SK-N-SH (cell line): Measurements from ENCODE around the gene MASP1. TPM values are rescaled to one million over a fixed set of nuclear protein-coding genes. Genes with fewer than 3 reads are reported as not detected.

ENCODE experiments used
- CTCF ChIA-PET: fragments of 300-600, 350-600 bp; formaldehyde crosslinking; extraction: SDS; loops from one replicate; lab custom pipeline; 2021; lab: Yijun Ruan, JAX
- POLR2A ChIA-PET: fragments of 350-600 bp; sonication (Branson Sonifier 250); formaldehyde crosslinking; extraction: SDS; loops from one replicate; lab custom pipeline; 2020; ENCODE audit warnings: antibody characterized with exemption, inconsistent platforms; lab: Yijun Ruan, JAX
- DNase-seq: peaks from one replicate; pipeline ENCODE4 v3.0.0; 2012
- H2AFZ ChIP-seq: fragments of 200-600 bp; sonication (generic); 2 replicates; pipeline ENCODE4 v1.8.1; 2016; ENCODE audit warnings: antibody characterized with exemption, mild to moderate bottlenecking, low read depth
- H3F3A ChIP-seq: fragments of 200-600 bp; sonication (generic); replicated peaks from 2 replicates; pipeline ENCODE3; 2016; ENCODE audit warnings: antibody characterized with exemption, mild to moderate bottlenecking; ENCODE audit not compliant: insufficient read depth
- H3K27ac ChIP-seq, 2 experiments: fragments of 200-500 bp in 1 of 2; fragments of 200-600 bp in 1 of 2; sonication (Bioruptor generic) in 1 of 2; sonication (generic), shearing (Covaris generic) in 1 of 2; 2 replicates each; pipeline versions ENCODE4 v1.5.1 to v1.6.1; 2014 to 2016; ENCODE audit warnings: low read depth in 2 of 2, inconsistent platforms in 1 of 2, low read length in 1 of 2, mild to moderate bottlenecking in 1 of 2, mixed read lengths in 1 of 2
- H3K27me3 ChIP-seq: fragments of 200-600 bp; sonication (generic), shearing (Covaris generic); 2 replicates; pipeline ENCODE4 v1.6.1; 2016; ENCODE audit warnings: mixed run types; ENCODE audit not compliant: insufficient read depth
- H3K36me3 ChIP-seq, 2 experiments: fragments of 200-500 bp in 1 of 2; fragments of 200-600 bp in 1 of 2; sonication (Bioruptor generic) in 1 of 2; sonication (generic) in 1 of 2; replicated peaks in 1 of 2; 2 replicates each; pipeline versions ENCODE3 to v1.5.1; 2014 to 2016; ENCODE audit warnings: low read length in 1 of 2, mild to moderate bottlenecking in 1 of 2; ENCODE audit not compliant: insufficient read depth in 2 of 2, control insufficient read depth in 1 of 2
- H3K4me1 ChIP-seq, 2 experiments: fragments of 200-500 bp in 1 of 2; fragments of 200-600 bp in 1 of 2; sonication (Bioruptor generic) in 1 of 2; sonication (generic), shearing (Covaris generic) in 1 of 2; 2 replicates each; pipeline versions ENCODE4 v1.5.1 to v1.6.1; 2014 to 2016; ENCODE audit warnings: low read depth in 1 of 2, low read length in 1 of 2, mixed run types in 1 of 2; ENCODE audit not compliant: insufficient read depth in 2 of 2, control insufficient read depth in 1 of 2
- H3K4me2 ChIP-seq: fragments of 200-600 bp; sonication (generic), shearing (Covaris generic); 2 replicates; pipeline ENCODE4 v1.6.1; 2017; ENCODE audit warnings: mixed run types
- H3K4me3 ChIP-seq, 2 experiments: fragments of 200-500 bp in 1 of 2; fragments of 200-600 bp in 1 of 2; sonication (Bioruptor generic) in 1 of 2; sonication (generic), shearing (Covaris generic) in 1 of 2; 2 replicates each; pipeline versions ENCODE4 v1.5.1 to v1.8.1; 2014 to 2016; ENCODE audit warnings: low read depth in 2 of 2, inconsistent platforms in 1 of 2, low read length in 1 of 2, mild to moderate bottlenecking in 1 of 2, mixed read lengths in 1 of 2, moderate library complexity in 1 of 2
- H3K79me2 ChIP-seq: fragments of 200-600 bp; sonication (generic); 2 replicates; pipeline ENCODE4 v1.8.1; 2017; ENCODE audit warnings: mild to moderate bottlenecking; ENCODE audit not compliant: insufficient read depth
- H3K9ac ChIP-seq: fragments of 200-600 bp; sonication (generic); 2 replicates; pipeline ENCODE4 v1.6.1; 2017; ENCODE audit warnings: mixed run types
- H3K9me2 ChIP-seq: fragments of 200-600 bp; sonication (generic); 2 replicates; pipeline ENCODE4 v1.6.1; 2017; ENCODE audit warnings: mixed run types
- H3K9me3 ChIP-seq: fragments of 200-600 bp; sonication (generic); 2 replicates; pipeline ENCODE4 v1.6.1; 2017; ENCODE audit warnings: mixed run types, mild to moderate bottlenecking, moderate library complexity
- H4K20me1 ChIP-seq: fragments of 200-600 bp; sonication (generic); 2 replicates; pipeline ENCODE4 v1.6.1; 2017; ENCODE audit warnings: mild to moderate bottlenecking, mixed run types; ENCODE audit not compliant: insufficient read depth
- CHD2 ChIP-seq: fragments of 150-350 bp; IDR thresholded peaks from 2 replicates; pipeline ENCODE4 v1.6.1; 2018; ENCODE audit warnings: low read length; ENCODE audit not compliant: partially characterized antibody
- ELF1 ChIP-seq: IDR thresholded peaks from 2 replicates; pipeline ENCODE4 v1.4.0; 2012
- EP300 ChIP-seq, 2 experiments: IDR thresholded peaks; 2 replicates each; pipeline versions ENCODE4 v1.4.0 to v1.6.1; 2012; ENCODE audit warnings: borderline replicate concordance in 1 of 2, low read depth in 1 of 2, low read length in 1 of 2
- EZH2phosphoT487 ChIP-seq: fragments of 200-600 bp; sonication (generic); IDR thresholded peaks from 2 replicates; pipeline ENCODE4 v1.6.1; 2017; ENCODE audit warnings: low read depth, mixed run types, mild to moderate bottlenecking, antibody characterized with exemption, moderate library complexity, borderline replicate concordance
- FOXJ3 ChIP-seq: sonication (generic); formaldehyde crosslinking; IDR thresholded peaks from 2 replicates; pipeline ENCODE4 v1.5.1; 2020; ENCODE audit warnings: mild to moderate bottlenecking, missing genetic modification reagents
- FOXM1 ChIP-seq: IDR thresholded peaks from 2 replicates; pipeline ENCODE4 v1.4.0; 2012; ENCODE audit warnings: low read depth, mild to moderate bottlenecking
- GABPA ChIP-seq: IDR thresholded peaks from 2 replicates; pipeline ENCODE4 v1.4.0; 2012; ENCODE audit warnings: low read depth, mild to moderate bottlenecking
- GATA2 ChIP-seq: sonication (generic); formaldehyde crosslinking; IDR thresholded peaks from 2 replicates; pipeline ENCODE4 v1.5.0; 2020; ENCODE audit warnings: mild to moderate bottlenecking, missing genetic modification reagents
- JUND ChIP-seq: IDR thresholded peaks from 2 replicates; pipeline ENCODE4 v1.4.0; 2012
- MAX ChIP-seq: IDR thresholded peaks from 2 replicates; pipeline ENCODE4 v1.4.0; 2012; ENCODE audit warnings: low read depth
- MEF2A ChIP-seq: IDR thresholded peaks from 2 replicates; pipeline ENCODE4 v1.4.0; 2012; ENCODE audit warnings: low read depth, borderline replicate concordance
- NFIC ChIP-seq: IDR thresholded peaks from 2 replicates; pipeline ENCODE4 v1.4.0; 2012; ENCODE audit warnings: borderline replicate concordance
- POLR2AphosphoS5 ChIP-seq: IDR thresholded peaks from 2 replicates; pipeline ENCODE4 v1.6.1; 2012; ENCODE audit warnings: low read depth, low read length
- RAD21 ChIP-seq: IDR thresholded peaks from 2 replicates; pipeline ENCODE4 v1.6.1; 2012; ENCODE audit warnings: mild to moderate bottlenecking, low read length
- RFX5 ChIP-seq: IDR thresholded peaks from 2 replicates; pipeline ENCODE4 v1.6.1; 2012; ENCODE audit warnings: mild to moderate bottlenecking, improper control_type of control experiment, low read length
- RXRA ChIP-seq: IDR thresholded peaks from 2 replicates; pipeline ENCODE4 v1.4.0; 2012; ENCODE audit warnings: low read depth, mild to moderate bottlenecking, borderline replicate concordance
- SIN3A ChIP-seq: IDR thresholded peaks from 2 replicates; pipeline ENCODE4 v1.6.1; 2012; ENCODE audit warnings: low read depth, mild to moderate bottlenecking, low read length, moderate library complexity, borderline replicate concordance
- TAF1 ChIP-seq: IDR thresholded peaks from 2 replicates; pipeline ENCODE4 v1.6.1; 2012; ENCODE audit warnings: low read depth, mild to moderate bottlenecking, low read length, moderate library complexity, borderline replicate concordance
- TCF12 ChIP-seq: IDR thresholded peaks from 2 replicates; pipeline ENCODE4 v1.4.0; 2012
- TEAD4 ChIP-seq: IDR thresholded peaks from 2 replicates; pipeline ENCODE4 v1.4.0; 2012; ENCODE audit warnings: mild to moderate bottlenecking, borderline replicate concordance; ENCODE audit not compliant: insufficient read depth
- YY1 ChIP-seq: IDR thresholded peaks from 2 replicates; pipeline ENCODE4 v1.4.0; 2012; ENCODE audit warnings: low read depth, mild to moderate bottlenecking
- WGBS: methylation state at CpG from one replicate; pipeline ENCODE4 v1.1.6; 2017; ENCODE audit warnings: low lambda C conversion rate; 5-methylcytosine and 5-hydroxymethylcytosine counted together
- polyA plus RNA-seq, 3 experiments: library from polyadenylated mRNA; depleted of rRNA; stranded (reverse); fragments of >200 nt; gene quantifications; 2 replicates each; pipeline ENCODE4 v1.2.3, GENCODE V29; 2012
- TF ChIP-seq, protein P1 (sequence below): fragments of 150-350 bp; IDR thresholded peaks from 2 replicates; pipeline ENCODE4 v1.6.1; 2016; ENCODE audit warnings: mild to moderate bottlenecking, low read depth, low read length
- TF ChIP-seq, protein P2 (sequence below): fragments of 200-600 bp; sonication (generic); IDR thresholded peaks from 2 replicates; pipeline ENCODE4 v1.6.1; 2017; ENCODE audit warnings: antibody characterized with exemption, mild to moderate bottlenecking, moderate library complexity
- TF ChIP-seq, protein P3 (sequence below): IDR thresholded peaks from 2 replicates; pipeline ENCODE4 v1.4.0; 2012; ENCODE audit warnings: low read depth, borderline replicate concordance

MASP1 gene
- polyA plus RNA-seq, 1 of the 3 experiments (the other 2 are of a cell fraction), result not detected

- CTCF ChIA-PET, result no interaction called here
- Histone ChIP-seq H3K27me3 (peaks cover 11% of the 10 kb centered on the region; the same call in 1 of the 2 replicates), H4K20me1 (no peaks in the 10 kb centered on the region), H3K9me3 (no peaks in the 10 kb centered on the region), H3K4me1 (no peaks in the 10 kb centered on the region), H3F3A (no peaks in the 10 kb centered on the region), H3K9me2 (no peaks in the 10 kb centered on the region), H3K79me2 (no peaks in the 10 kb centered on the region), H3K9ac (no peak overlapping the region), H3K36me3 (no peaks in the 10 kb centered on the region)
- TF ChIP-seq, protein P1, sequence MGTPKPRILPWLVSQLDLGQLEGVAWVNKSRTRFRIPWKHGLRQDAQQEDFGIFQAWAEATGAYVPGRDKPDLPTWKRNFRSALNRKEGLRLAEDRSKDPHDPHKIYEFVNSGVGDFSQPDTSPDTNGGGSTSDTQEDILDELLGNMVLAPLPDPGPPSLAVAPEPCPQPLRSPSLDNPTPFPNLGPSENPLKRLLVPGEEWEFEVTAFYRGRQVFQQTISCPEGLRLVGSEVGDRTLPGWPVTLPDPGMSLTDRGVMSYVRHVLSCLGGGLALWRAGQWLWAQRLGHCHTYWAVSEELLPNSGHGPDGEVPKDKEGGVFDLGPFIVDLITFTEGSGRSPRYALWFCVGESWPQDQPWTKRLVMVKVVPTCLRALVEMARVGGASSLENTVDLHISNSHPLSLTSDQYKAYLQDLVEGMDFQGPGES, result no peak
- no peak for TF ChIP-seq EZH2phosphoT487
- no peak for TF ChIP-seq RXRA
- no peak for TF ChIP-seq POLR2AphosphoS5
- no peak for TF ChIP-seq FOXJ3 (CRISPR knock-in tag)
- TF ChIP-seq TAF1, result no peak
- TF ChIP-seq CHD2, result no peak
- no peak for TF ChIP-seq GABPA
- TF ChIP-seq FOXM1, result no peak
- no peak for TF ChIP-seq NFIC
- no peak for TF ChIP-seq SIN3A
- TF ChIP-seq ELF1, result no peak
- TF ChIP-seq YY1, result no peak
- TF ChIP-seq, all 33 proteins: peak for 0
- DNase-seq, result no peak
- Histone ChIP-seq H2AFZ (no peak overlapping the region), H3K27ac (no peak overlapping the region), H3K4me2 (no peak overlapping the region), H3K4me3 (no peak overlapping the region)
- POLR2A ChIA-PET, result no interaction called here
- 12% methylated on average over 3 of the region's 3 CpGs for WGBS
These were observed 44.1 kb downstream of the MASP1 start for GRCh38 chr3:187247398-187247797.

DNA sequence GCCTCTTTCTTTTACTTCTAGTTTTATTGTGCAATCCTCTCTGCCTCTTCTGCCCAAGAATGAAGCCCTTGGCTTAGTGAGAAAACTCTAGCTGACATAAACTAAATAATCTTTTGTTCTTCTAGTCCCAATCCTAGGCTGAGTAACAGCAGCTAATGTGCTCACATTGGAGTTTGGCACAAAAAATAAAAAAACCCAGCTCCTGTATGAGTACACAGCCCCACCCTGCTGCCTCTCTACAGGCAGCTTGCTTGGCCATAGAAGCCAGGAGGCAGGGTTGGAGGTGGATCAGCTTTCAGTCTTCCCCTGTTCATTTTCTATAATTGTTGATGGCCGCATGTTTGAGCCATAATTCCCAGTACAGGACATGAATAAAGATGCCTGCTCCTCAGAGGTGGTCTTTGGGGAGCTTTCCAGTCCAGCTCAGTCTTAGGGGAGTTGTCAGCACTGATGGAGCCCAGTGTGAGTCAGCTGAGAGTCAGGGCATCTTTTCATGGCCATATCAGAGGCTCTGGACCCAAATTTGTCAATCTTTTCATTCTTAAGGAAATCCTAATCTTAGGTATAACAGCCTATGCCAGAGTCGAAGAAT is 47.5 kb downstream of the MASP1 start:
- DNase-seq, result no peak
- Histone ChIP-seq H3K4me3 (no peak overlapping the region), H4K20me1 (no peaks in the 10 kb centered on the region), H3K9ac (no peak overlapping the region), H3F3A (no peaks in the 10 kb centered on the region), H3K4me2 (no peak overlapping the region), H3K27me3 (peaks cover 19% of the 10 kb centered on the region; the same call in 1 of the 2 replicates), H3K79me2 (no peaks in the 10 kb centered on the region), H3K9me2 (no peaks in the 10 kb centered on the region), H3K36me3 (no peaks in the 10 kb centered on the region), H3K27ac (no peak overlapping the region), H3K4me1 (no peaks in the 10 kb centered on the region), H3K9me3 (no peaks in the 10 kb centered on the region), H2AFZ (no peak overlapping the region)
- ChIA-PET CTCF (interaction anchor here (1.0 to 1.2 kb wide), 2 partner anchors 11 to 15 kb away, joined by 3 to 4 read pairs; no protein-coding TSS in a partner anchor), POLR2A (no interaction called here)
- no peak for TF ChIP-seq CHD2
- no peak for TF ChIP-seq MEF2A
- no peak for TF ChIP-seq TCF12
- TF ChIP-seq FOXJ3 (CRISPR knock-in tag), result no peak
- TF ChIP-seq, protein P2, sequence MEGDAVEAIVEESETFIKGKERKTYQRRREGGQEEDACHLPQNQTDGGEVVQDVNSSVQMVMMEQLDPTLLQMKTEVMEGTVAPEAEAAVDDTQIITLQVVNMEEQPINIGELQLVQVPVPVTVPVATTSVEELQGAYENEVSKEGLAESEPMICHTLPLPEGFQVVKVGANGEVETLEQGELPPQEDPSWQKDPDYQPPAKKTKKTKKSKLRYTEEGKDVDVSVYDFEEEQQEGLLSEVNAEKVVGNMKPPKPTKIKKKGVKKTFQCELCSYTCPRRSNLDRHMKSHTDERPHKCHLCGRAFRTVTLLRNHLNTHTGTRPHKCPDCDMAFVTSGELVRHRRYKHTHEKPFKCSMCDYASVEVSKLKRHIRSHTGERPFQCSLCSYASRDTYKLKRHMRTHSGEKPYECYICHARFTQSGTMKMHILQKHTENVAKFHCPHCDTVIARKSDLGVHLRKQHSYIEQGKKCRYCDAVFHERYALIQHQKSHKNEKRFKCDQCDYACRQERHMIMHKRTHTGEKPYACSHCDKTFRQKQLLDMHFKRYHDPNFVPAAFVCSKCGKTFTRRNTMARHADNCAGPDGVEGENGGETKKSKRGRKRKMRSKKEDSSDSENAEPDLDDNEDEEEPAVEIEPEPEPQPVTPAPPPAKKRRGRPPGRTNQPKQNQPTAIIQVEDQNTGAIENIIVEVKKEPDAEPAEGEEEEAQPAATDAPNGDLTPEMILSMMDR, result no peak
- no peak for TF ChIP-seq TEAD4
- no peak for TF ChIP-seq RXRA
- TF ChIP-seq EP300 (IDR thresholded peaks at IDR 0.05; ENCODE audit: borderline replicate concordance in 1 of 2, low read depth in 1 of 2, low read length in 1 of 2), result no peak
- TF ChIP-seq JUND, result no peak
- no peak for TF ChIP-seq RAD21
- TF ChIP-seq EZH2phosphoT487, result no peak
- no peak for TF ChIP-seq GABPA
- no peak for TF ChIP-seq YY1
- TF ChIP-seq, protein P3, sequence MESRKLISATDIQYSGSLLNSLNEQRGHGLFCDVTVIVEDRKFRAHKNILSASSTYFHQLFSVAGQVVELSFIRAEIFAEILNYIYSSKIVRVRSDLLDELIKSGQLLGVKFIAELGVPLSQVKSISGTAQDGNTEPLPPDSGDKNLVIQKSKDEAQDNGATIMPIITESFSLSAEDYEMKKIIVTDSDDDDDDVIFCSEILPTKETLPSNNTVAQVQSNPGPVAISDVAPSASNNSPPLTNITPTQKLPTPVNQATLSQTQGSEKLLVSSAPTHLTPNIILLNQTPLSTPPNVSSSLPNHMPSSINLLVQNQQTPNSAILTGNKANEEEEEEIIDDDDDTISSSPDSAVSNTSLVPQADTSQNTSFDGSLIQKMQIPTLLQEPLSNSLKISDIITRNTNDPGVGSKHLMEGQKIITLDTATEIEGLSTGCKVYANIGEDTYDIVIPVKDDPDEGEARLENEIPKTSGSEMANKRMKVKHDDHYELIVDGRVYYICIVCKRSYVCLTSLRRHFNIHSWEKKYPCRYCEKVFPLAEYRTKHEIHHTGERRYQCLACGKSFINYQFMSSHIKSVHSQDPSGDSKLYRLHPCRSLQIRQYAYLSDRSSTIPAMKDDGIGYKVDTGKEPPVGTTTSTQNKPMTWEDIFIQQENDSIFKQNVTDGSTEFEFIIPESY, result no peak
- TF ChIP-seq MAX, result no peak
- TF ChIP-seq RFX5, result no peak
- TF ChIP-seq GATA2 (CRISPR knock-in tag), result no peak
- 0% methylated on average over 1 of the region's 2 CpGs for WGBS
